Measurements from ENCODE around the gene RAPGEF5. TPM values are rescaled to one million over a fixed set of nuclear protein-coding genes. Genes with fewer than 3 reads are reported as not detected.
A peak's percentile ranks its signal among the peaks of the same experiment; 100 is the strongest.

RAPGEF5 gene
- total RNA-seq, 1 experiment from 2014 or later, result 0.84 TPM

DNA sequence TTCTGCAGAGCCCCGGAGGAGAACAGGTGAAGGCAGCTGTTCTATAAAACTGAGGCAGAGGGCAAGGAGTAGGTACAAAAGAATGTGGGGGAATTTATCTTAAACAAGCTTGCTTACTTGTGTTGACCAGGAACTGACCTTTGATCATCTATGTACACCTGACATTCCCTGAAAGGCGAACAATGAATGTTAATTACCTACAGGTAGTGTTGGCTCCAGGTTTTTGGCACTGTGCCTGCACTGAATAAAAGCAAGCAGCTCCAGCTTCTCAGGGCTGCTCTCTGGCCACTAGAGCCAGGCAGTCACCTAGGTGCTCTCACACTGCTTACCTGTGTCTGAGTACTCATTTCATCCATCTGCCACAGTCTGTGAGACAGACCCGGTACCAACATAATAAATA lies 87.0 kb downstream of the RAPGEF5 start:
- DNase-seq (ENCODE audit: low read depth), result no peak

- DNase-seq (ENCODE audit: low read depth), result peak; percentile 8
Observed at GRCh38 chr7:22268884-22269421, 88.0 kb downstream of the RAPGEF5 start.

DNA sequence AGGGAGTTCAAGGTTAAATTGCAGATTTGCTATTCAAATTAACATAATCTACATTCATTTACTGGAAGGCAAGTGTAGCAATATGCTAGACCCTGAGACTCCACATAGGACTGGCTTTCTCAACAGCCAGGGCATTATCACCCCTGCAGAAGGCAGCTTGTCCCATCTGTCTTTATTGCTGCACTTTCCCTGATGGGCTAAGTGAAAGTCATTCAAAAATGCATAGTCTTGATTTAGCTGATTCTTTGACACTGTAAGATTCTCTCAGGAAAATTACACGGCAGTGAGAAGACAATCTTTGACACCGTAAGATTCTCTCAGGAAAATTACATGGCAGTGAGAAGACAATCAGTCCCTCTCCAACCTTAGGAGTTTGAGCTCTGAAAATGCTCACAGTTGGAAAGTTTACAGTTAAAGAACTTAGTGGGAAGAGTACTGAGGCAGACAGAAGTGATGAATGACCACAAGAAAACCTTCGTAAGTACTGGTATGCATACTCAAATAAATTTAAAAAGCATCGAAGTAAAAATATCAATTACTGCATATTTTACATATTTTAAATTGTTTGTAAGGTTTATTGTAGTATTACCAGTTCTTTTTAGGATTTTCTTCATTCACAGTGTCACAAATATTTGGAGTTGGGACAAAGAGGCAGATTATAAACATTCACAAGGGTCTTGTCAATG lies 88.9 kb downstream of the RAPGEF5 start:
- no peak for DNase-seq (ENCODE audit: low read depth)

DNA sequence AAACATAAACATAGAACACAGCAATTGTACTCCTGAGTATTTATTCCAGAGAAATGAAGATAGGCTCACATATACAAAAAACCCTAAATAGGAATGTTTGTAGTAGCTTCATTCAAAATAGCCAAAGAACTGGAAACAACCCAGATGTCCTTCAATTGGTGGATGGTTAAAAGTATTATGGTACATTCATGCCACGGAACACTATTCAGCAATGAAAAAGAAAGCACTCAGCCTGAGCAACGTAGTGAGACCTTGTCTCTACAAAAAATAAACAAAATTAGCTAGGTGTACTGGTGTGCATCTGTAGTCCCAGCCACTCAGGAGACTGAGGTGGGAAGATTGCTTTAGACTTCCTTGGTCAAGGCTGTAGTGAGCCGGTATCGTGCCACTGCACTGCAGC lies 94.4 kb downstream of the RAPGEF5 start:
- no peak for DNase-seq (ENCODE audit: low read depth)

- no peak for DNase-seq (ENCODE audit: low read depth)
Observed at GRCh38 chr7:22256541-22257096, 100.3 kb downstream of the RAPGEF5 start.

GRCh38 chr7:22255834-22256233 lies 101.1 kb downstream of the RAPGEF5 start:
- DNase-seq (ENCODE audit: low read depth), result no peak

DNA sequence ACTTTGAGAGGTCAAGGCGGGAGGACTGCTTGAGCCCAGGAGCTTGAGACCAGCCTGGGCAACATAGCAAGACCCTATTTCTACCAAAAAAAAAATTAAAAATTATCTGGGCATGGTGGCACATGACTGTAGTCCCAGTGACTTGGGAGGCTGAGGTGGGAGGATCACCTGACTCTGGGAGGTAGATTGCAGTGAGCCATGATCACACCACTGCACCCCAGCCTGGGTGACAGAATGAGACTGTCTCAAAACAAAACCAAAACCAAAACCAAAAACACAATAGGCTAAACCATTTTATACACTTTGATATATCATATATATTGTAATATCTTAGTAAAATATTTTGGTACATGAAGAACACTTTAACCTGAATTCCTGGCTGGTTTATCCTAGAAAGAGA lies 101.6 kb downstream of the RAPGEF5 start:
- DNase-seq (ENCODE audit: low read depth), result no peak

DNA sequence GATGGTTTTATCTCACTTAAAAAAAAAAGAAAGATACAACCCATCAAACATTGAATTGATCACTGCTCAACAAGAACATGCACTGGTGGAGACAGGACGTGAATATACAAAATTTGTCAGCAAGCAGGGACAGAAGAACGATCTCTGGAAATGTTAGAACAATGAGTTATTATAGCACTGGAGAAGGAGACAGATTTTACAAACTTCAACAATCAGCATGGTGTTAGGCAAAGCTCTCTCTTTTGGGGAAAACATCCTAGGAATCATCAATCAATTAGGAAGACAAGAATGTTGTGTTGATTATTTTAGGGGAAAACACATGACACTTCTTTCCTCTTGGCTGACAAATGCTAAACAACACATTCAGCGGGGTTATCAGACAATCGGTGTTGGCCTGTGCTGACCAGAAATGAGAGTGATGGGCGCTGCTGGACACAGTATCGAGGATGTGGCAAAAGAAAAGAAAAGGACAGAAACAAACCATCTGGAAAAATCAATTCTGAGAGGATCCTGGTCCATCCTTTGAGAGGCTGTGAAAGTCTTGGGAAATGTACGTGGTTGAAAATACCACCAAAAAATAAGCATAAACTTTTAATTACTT lies 103.9 kb downstream of the RAPGEF5 start:
- DNase-seq (ENCODE audit: low read depth), result no peak

DNA sequence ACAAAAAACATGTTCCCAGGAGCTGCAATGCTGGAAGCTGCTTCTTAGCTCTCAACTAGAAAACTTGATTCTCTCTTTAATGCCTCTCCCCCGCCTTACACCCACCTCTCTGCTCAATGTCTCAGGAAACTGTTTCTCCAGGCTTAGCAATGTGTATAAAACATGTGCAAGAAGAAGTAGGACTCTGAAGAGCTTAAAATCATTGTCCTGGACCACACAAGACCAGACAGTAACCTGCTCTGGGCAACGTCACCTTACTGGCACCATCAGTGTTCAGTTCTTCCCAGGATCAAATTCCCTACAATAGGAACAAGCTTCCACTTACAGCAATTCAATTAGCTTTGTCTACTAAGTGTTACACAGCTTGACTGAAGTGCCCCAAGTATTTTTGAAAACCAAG lies 104.9 kb downstream of the RAPGEF5 start:
- DNase-seq (ENCODE audit: low read depth), result no peak

DNA sequence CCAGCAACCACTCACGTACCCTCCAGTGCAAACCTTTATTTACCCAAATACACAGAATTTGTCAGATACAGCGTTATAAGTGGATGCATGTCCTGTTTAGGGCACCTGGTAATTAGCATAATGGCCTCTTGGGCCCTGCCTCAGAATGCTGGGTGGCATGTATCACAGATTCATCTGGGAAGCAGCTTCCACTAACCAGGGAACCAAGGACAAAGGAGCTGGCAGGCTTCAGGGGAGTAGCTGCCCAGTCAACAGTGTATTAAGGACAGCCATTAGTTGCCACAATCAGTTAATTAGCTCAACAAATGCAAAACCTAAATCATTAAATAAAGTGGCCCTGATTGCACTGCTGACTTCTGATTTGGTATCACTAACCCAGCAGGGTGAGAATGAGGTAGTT lies 105.7 kb downstream of the RAPGEF5 start:
- no peak for DNase-seq (ENCODE audit: low read depth)

DNA sequence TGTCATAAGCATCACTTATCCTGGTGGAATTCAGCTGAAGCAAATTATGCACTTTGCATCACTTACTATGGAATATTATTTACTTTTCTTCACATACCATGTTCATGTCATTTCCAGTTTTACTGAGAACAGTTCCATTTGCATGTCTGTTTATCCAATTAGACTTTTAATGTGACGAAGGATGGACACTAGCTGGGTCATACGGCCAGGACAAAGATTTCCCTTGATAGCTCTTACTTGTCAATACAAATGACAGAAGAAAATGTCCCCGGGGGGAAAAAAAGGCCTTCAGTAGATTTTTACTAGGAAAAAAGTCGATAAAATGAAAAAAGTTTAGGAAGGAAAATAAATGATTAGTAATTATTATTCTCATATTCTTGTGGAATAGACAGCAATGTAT lies 106.6 kb downstream of the RAPGEF5 start:
- no peak for DNase-seq (ENCODE audit: low read depth)

DNA sequence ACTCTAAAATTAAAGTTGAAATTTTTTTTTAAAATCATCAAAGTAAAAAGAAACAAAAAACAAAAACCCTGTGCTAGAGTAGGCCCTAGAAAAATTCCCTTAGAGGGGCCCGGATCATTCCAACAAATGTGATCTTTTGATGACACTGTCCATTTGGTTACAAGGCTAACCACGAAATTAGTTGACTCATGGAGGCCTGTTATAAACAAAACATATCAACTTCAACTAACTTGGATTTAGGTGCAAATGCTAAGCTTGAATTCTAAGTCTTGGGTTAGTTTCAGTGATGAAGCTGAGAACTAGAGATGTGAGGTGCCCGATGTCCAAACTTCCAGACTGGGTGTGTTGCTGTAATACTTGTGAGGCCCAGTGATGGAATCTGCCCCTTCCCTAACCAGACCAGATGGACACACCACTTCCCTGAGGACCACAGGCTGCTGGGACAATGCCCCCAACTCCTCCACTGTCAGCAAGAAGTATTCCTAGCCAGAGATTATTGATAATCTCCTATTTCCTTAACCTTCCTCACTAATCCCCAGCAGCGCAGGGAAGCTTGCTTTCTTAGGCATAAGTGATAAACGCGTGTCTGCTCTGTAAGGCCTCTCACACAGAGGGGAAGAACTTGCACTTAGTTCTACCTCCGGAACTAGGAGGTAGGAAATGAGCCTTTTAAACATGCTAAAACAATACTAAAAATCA lies 108.7 kb downstream of the RAPGEF5 start:
- DNase-seq (ENCODE audit: low read depth), result no peak

DNA sequence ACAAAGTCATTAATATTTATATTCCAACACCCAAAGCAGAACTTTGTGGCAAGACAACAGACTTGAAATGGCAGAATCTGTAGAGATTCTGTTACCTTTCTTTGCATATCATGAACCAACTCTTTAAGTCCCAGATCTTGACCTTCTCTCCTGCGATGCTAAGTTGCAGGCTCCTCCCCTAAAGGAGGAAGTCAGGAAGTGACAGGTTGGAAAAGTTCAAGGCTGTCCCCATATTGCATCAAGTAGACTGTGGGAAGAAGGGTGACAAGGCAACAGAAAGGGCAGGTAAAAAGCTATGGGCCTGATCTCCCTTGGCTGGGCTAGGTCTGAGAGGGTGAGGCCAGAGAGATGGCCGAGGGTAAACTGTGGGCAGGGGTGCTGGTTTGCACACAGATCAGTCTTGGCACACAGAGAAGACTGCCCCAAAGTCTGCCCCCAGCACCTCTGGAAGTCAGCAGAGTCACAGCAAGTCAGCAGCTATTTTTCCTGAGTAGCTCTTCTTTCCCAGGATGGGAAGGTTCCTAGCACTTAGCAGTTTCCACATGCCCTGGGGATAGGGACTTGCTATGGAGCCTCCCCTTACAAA lies 115.1 kb downstream of the RAPGEF5 start:
- no peak for DNase-seq (ENCODE audit: low read depth)

DNA sequence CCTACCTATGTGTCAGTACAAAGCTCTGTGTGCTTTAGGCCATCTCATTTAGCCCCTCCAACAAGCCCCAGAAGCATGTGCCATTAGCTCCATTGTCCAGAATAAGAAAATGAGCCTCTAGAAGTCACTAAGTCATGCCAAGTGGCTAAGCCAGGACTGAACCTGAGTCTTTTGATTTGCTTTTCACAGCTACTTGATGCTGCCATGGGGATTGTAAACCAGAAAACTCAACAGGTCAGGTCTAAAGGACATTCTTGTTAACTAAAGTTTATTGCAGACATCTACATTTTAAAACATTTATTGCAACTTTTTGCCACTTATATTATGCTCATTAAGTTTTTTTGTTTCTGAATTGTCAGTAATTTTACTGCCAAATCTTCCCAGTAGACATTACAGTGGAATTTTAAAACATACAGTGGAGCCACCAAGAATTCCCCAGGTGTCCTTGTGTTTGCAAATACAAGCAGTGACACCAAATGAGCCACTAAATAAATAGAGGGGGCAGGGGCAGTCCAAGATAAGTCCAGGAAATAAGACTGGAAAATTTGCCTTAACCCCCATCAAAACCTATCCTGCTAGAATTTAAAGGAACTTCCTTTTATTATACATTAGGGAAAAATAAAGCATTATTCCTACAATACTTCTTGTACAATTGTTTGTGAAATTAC lies 115.9 kb downstream of the RAPGEF5 start:
- no peak for DNase-seq (ENCODE audit: low read depth)

GRCh38 chr7:22238354-22239311 lies 118.3 kb downstream of the RAPGEF5 start:
- peak; percentile 59 for DNase-seq (ENCODE audit: low read depth)

- no peak for DNase-seq (ENCODE audit: low read depth)
Observed at GRCh38 chr7:22235134-22235533, 121.8 kb downstream of the RAPGEF5 start.

GRCh38 chr7:22234227-22234626 lies 122.7 kb downstream of the RAPGEF5 start:
- DNase-seq (ENCODE audit: low read depth), result no peak

GRCh38 chr7:22231806-22232205 lies 125.1 kb downstream of the RAPGEF5 start:
- no peak for DNase-seq (ENCODE audit: low read depth)

GRCh38 chr7:22231141-22231540 lies 125.8 kb downstream of the RAPGEF5 start:
- DNase-seq (ENCODE audit: low read depth), result no peak

- DNase-seq (ENCODE audit: low read depth), result no peak
Observed at GRCh38 chr7:22230238-22230637, 126.7 kb downstream of the RAPGEF5 start.
